ENCODE results near the gene ITFG1. TPM values are rescaled to one million over a fixed set of nuclear protein-coding genes. Genes with fewer than 3 reads are reported as not detected.

ITFG1 gene
- polyA plus RNA-seq, 3 donors, result 28.9 to 62.5 (median 35.3) TPM

- Mint-ChIP-seq H3K4me1 (peaks cover 26% of the 10 kb centered on the region), H3K4me3 (peak overlapping the region in 1 of 2 donors; percentile 47), H3K9me3 (no peaks in the 10 kb centered on the region), H3K27ac (peak overlapping the region in 3 of 7 donors; percentile 48 to 59 (median 51)), H3K36me3 (peaks cover 41 to 46% of the 10 kb centered on the region in 2 donors), H3K27me3 (ENCODE audit: low read depth in 3 of 3) (peaks cover 0 to 4% (median 2%) of the 10 kb centered on the region in 3 donors)
- no peak for TF ChIP-seq CTCF (IDR thresholded peaks at IDR 0.05)
- Histone ChIP-seq H3K27me3 (ENCODE audit: control insufficient read depth in 2 of 2, insufficient read depth in 2 of 2, low read length in 2 of 2) (no peaks in the 10 kb centered on the region), H3K4me1 (ENCODE audit: control insufficient read depth in 1 of 2, insufficient read depth in 2 of 2, low read length in 2 of 2) (peaks cover 14 to 20% of the 10 kb centered on the region in 2 donors), H3K79me2 (ENCODE audit: insufficient read depth, low read length) (no peaks in the 10 kb centered on the region), H3K4me2 (replicated peaks; ENCODE audit: extremely low read depth, low read length, poor library complexity, severe bottlenecking) (no peak overlapping the region), H4K20me1 (ENCODE audit: insufficient read depth, low read length) (peaks cover 6% of the 10 kb centered on the region), H3K36me3 (replicated peaks in 1 of 2; ENCODE audit: control insufficient read depth in 1 of 2, insufficient read depth in 2 of 2, low read length in 2 of 2) (peaks cover 0 to 8% of the 10 kb centered on the region in 2 donors), H3K27ac (ENCODE audit: low read depth in 1 of 2, low read length in 2 of 2) (no peak overlapping the region), H3K4me3 (replicated peaks in 1 of 3; ENCODE audit: low read depth in 2 of 3, low read length in 3 of 3) (no peak overlapping the region), H3K9ac (ENCODE audit: insufficient read depth, low read length, poor library complexity, severe bottlenecking) (peak overlapping the region; percentile 13), H2AFZ (ENCODE audit: insufficient read depth, low read depth, low read length, poor library complexity, severe bottlenecking) (no peak overlapping the region), H3K9me3 (replicated peaks in 1 of 2; ENCODE audit: control insufficient read depth in 1 of 2, insufficient read depth in 1 of 2, low read length in 2 of 2) (no peaks in the 10 kb centered on the region)
- peak; percentile 12 to 34 (median 15) for DNase-seq
- intact Hi-C loops (cut with micrococcal nuclease), result no loop called here
- 0% methylated on average over 2 of the region's 8 CpGs for WGBS (ENCODE audit: insufficient coverage)
Measured at GRCh38 chr16:47392081-47392480, 68.8 kb downstream of the ITFG1 start.

- intact Hi-C loops (cut with micrococcal nuclease), result no loop called here
- Histone ChIP-seq H3K4me1 (ENCODE audit: control insufficient read depth in 1 of 2, insufficient read depth in 2 of 2, low read length in 2 of 2) (peaks cover 7 to 11% of the 10 kb centered on the region in 2 donors), H3K79me2 (ENCODE audit: insufficient read depth, low read length) (no peaks in the 10 kb centered on the region), H3K27ac (ENCODE audit: low read depth in 1 of 2, low read length in 2 of 2) (no peak overlapping the region), H3K9me3 (replicated peaks in 1 of 2; ENCODE audit: control insufficient read depth in 1 of 2, insufficient read depth in 1 of 2, low read length in 2 of 2) (no peaks in the 10 kb centered on the region), H3K36me3 (replicated peaks in 1 of 2; ENCODE audit: control insufficient read depth in 1 of 2, insufficient read depth in 2 of 2, low read length in 2 of 2) (peaks cover 0 to 18% of the 10 kb centered on the region in 2 donors), H4K20me1 (ENCODE audit: insufficient read depth, low read length) (peaks cover 11% of the 10 kb centered on the region), H3K27me3 (ENCODE audit: control insufficient read depth in 2 of 2, insufficient read depth in 2 of 2, low read length in 2 of 2) (no peaks in the 10 kb centered on the region), H3K4me2 (replicated peaks; ENCODE audit: extremely low read depth, low read length, poor library complexity, severe bottlenecking) (no peak overlapping the region), H3K4me3 (replicated peaks in 1 of 3; ENCODE audit: low read depth in 2 of 3, low read length in 3 of 3) (no peak overlapping the region), H3K9ac (ENCODE audit: insufficient read depth, low read length, poor library complexity, severe bottlenecking) (no peak overlapping the region), H2AFZ (ENCODE audit: insufficient read depth, low read depth, low read length, poor library complexity, severe bottlenecking) (no peak overlapping the region)
- H3K27me3 Mint-ChIP-seq (ENCODE audit: low read depth in 3 of 3), result peaks cover 0 to 3% (median 2%) of the 10 kb centered on the region in 3 donors
- TF ChIP-seq CTCF (IDR thresholded peaks at IDR 0.05), result no peak
- H3K4me3 Mint-ChIP-seq, result no peak overlapping the region
- no CpG with 5 or more reads among the region's 4 CpGs for WGBS (ENCODE audit: insufficient coverage)
- H3K9me3 Mint-ChIP-seq, result no peaks in the 10 kb centered on the region
- DNase-seq, result no peak
- H3K36me3 Mint-ChIP-seq, result peaks cover 39 to 42% of the 10 kb centered on the region in 2 donors
- peaks cover 13% of the 10 kb centered on the region for H3K4me1 Mint-ChIP-seq
- no peak overlapping the region for H3K27ac Mint-ChIP-seq
Measured at GRCh38 chr16:47388705-47389104, 72.2 kb downstream of the ITFG1 start.

Data from CD14-positive monocyte (primary cell).